ENCODE results near the gene MAPK13.

GRCh38 chr6:36136551-36136950, 6.2 kb downstream of the MAPK13 start:
- TF ChIP-seq TAF1 (IDR thresholded peaks at IDR 0.05; ENCODE audit: low read depth) = no peak
- TF ChIP-seq TCF12 (IDR thresholded peaks at IDR 0.05; ENCODE audit: low read depth) = no peak
- TF ChIP-seq USF1 (IDR thresholded peaks at IDR 0.05) = no peak
- TF ChIP-seq CREB1 (IDR thresholded peaks at IDR 0.05; ENCODE audit: low read depth) = no peak
- no peak for TF ChIP-seq YY1 (IDR thresholded peaks at IDR 0.05; ENCODE audit: low read depth)
- no peak for TF ChIP-seq FOXM1 (IDR thresholded peaks at IDR 0.05; ENCODE audit: borderline replicate concordance, low read depth)
- no peak for TF ChIP-seq MAX (IDR thresholded peaks at IDR 0.05)
